ENCODE results near the gene SLC17A2. TPM values are rescaled to one million over a fixed set of nuclear protein-coding genes. Genes with fewer than 3 reads are reported as not detected.

SLC17A2 gene
- total and polyA plus RNA-seq, 2 of the 13 experiments (the other 11 are each of a cell fraction or from before 2014, with no cell fraction given): 11.2 to 32.4 TPM

GRCh38 chr6:25889877-25890853 lies 40.3 kb downstream of the SLC17A2 start (continued):
- TF ChIP-seq ZNF407 (CRISPR knock-in tag; IDR thresholded peaks at IDR 0.05; ENCODE audit: not compliant biosample characterization) (no peak), MTF2 (CRISPR knock-in tag; IDR thresholded peaks at IDR 0.05; ENCODE audit: borderline replicate concordance) (no peak), TMF1 (CRISPR knock-in tag; IDR thresholded peaks at IDR 0.05; ENCODE audit: low read depth) (no peak), ZNF317 (CRISPR knock-in tag; IDR thresholded peaks at IDR 0.05) (no peak), JUND (CRISPR knock-in tag; IDR thresholded peaks at IDR 0.05) (no peak), ZNF383 (CRISPR knock-in tag; IDR thresholded peaks at IDR 0.05; ENCODE audit: borderline replicate concordance) (no peak), PCBP1 (IDR thresholded peaks at IDR 0.05; ENCODE audit: borderline replicate concordance, low read depth, low read length) (no peak), SALL2 (CRISPR knock-in tag; IDR thresholded peaks at IDR 0.05) (no peak), RAD21 (CRISPR knock-in tag; IDR thresholded peaks at IDR 0.05) (peak; percentile 90), NR1H2 (CRISPR knock-in tag; IDR thresholded peaks at IDR 0.05; ENCODE audit: borderline replicate concordance, low read depth) (no peak), RORA (CRISPR knock-in tag; IDR thresholded peaks at IDR 0.05) (no peak), TFAP4 (IDR thresholded peaks at IDR 0.05; ENCODE audit: borderline replicate concordance, low read depth) (no peak), CTCF (CRISPR knock-in tag; IDR thresholded peaks at IDR 0.05) (peak; percentile 91), ZNF30 (CRISPR knock-in tag; IDR thresholded peaks at IDR 0.05) (no peak), BRF2 (CRISPR knock-in tag; IDR thresholded peaks at IDR 0.05) (no peak), ZNF883 (CRISPR knock-in tag; IDR thresholded peaks at IDR 0.05; ENCODE audit: not compliant biosample characterization) (no peak), KLF13 (CRISPR knock-in tag; IDR thresholded peaks at IDR 0.05) (no peak)
